Gastrocnemius medialis (tissue), 4 donors: ENCODE results near the gene SALL2.

ENCODE experiments used
- POLR2A ChIP-seq, 2 donors: fragments of 450-650 bp; IDR thresholded peaks; one replicate each; pipeline ENCODE4 v1.6.1; 2017; ENCODE audit warnings: antibody characterized with exemption in 2 of 2, mild to moderate bottlenecking in 2 of 2, moderate library complexity in 2 of 2
- TF ChIP-seq, protein P1 (sequence below), 5 experiments: fragments of 450-650 bp in 3 of 5; fragments of 200-600 bp in 2 of 5; sonication (generic) in 2 of 5; IDR thresholded peaks in 4 of 5; conservative IDR thresholded peaks in 1 of 5; 1 replicate in 4 of 5; 2 replicates in 1 of 5; pipeline ENCODE4 v1.5.1; 2016 to 2019; ENCODE audit warnings: antibody characterized with exemption in 5 of 5, mild to moderate bottlenecking in 3 of 5, moderate library complexity in 3 of 5

DNA sequence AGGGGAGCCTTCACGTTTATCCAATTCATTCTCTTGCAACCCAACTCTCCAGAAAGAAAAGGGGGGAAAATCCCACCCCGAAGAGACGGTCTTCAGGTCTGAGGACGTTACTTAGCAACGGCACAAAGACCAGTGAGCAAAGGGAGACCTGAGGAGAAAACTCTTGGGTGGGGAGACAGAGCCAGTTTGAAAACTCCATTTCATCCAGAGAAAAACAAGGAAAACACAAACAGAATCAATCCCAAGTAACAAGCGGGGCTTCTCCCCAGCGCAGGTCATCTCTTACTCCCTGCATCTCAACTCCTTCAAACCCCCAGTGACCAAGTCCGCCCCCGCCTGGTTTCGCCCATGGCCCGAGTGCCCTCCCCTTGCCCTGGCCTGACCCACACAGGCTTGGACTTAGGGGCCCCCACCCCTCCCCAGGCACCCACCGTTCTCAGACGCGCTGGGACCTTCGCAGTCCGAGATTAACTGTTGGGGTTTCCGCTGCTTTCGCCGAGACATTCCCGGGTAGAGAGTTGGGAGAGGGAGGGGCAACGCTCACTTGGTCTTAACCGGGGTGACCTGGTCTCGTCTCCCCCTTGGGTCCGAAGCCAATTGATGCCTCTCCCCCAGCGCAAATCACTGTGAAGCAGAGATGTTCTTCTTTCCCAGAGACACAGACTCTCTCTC is 10.4 kb upstream of the SALL2 start:
- TF ChIP-seq POLR2A (IDR thresholded peaks at IDR 0.05), result no peak
- TF ChIP-seq, protein P1, sequence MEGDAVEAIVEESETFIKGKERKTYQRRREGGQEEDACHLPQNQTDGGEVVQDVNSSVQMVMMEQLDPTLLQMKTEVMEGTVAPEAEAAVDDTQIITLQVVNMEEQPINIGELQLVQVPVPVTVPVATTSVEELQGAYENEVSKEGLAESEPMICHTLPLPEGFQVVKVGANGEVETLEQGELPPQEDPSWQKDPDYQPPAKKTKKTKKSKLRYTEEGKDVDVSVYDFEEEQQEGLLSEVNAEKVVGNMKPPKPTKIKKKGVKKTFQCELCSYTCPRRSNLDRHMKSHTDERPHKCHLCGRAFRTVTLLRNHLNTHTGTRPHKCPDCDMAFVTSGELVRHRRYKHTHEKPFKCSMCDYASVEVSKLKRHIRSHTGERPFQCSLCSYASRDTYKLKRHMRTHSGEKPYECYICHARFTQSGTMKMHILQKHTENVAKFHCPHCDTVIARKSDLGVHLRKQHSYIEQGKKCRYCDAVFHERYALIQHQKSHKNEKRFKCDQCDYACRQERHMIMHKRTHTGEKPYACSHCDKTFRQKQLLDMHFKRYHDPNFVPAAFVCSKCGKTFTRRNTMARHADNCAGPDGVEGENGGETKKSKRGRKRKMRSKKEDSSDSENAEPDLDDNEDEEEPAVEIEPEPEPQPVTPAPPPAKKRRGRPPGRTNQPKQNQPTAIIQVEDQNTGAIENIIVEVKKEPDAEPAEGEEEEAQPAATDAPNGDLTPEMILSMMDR (IDR thresholded peaks at IDR 0.05 in 4 of 5, conservative IDR thresholded peaks at IDR 0.05 in 1 of 5), result no peak
